HEK293T (cell line): ENCODE measurements around the gene CBX5.

Source experiments
- CTCF ChIA-PET: fragments of 350-600 bp; formaldehyde crosslinking; extraction: SDS; loops from one replicate; lab custom pipeline; 2021; ENCODE audit warnings: antibody characterized with exemption, inconsistent platforms; lab: Yijun Ruan, JAX
- POLR2A ChIA-PET: fragments of 350-600 bp; formaldehyde crosslinking; extraction: SDS; loops from one replicate; lab custom pipeline; 2020; ENCODE audit warnings: antibody characterized with exemption, inconsistent platforms; lab: Yijun Ruan, JAX
- DNase-seq: peaks from one replicate; pipeline ENCODE4 v3.0.0; 2012; ENCODE audit warnings: mixed read lengths; ENCODE audit errors: extremely low spot score
- ARNT ChIP-seq: fragments of 450-650 bp; IDR thresholded peaks from 2 replicates; pipeline ENCODE4 v1.6.1; 2017; ENCODE audit warnings: mild to moderate bottlenecking
- BHLHE40 ChIP-seq: fragments of 450-650 bp; IDR thresholded peaks from 2 replicates; pipeline ENCODE4 v1.6.1; 2016; ENCODE audit warnings: mild to moderate bottlenecking, moderate library complexity, borderline replicate concordance
- CTBP1 ChIP-seq: fragments of 450-650 bp; IDR thresholded peaks from 2 replicates; pipeline ENCODE4 v1.6.1; 2016; ENCODE audit warnings: borderline replicate concordance
- ELF4 ChIP-seq: fragments of 450-650 bp; IDR thresholded peaks from 2 replicates; pipeline ENCODE4 v1.6.1; 2017; ENCODE audit warnings: antibody characterized with exemption
- FOXA1 ChIP-seq: fragments of 450-650 bp; IDR thresholded peaks from 2 replicates; pipeline ENCODE4 v1.6.1; 2016; ENCODE audit warnings: mild to moderate bottlenecking
- FOXK2 ChIP-seq: fragments of 450-650 bp; IDR thresholded peaks from 2 replicates; pipeline ENCODE4 v1.6.1; 2016; ENCODE audit warnings: mild to moderate bottlenecking
- FOXM1 ChIP-seq: fragments of 450-650 bp; IDR thresholded peaks from 2 replicates; pipeline ENCODE4 v1.6.1; 2017; ENCODE audit warnings: mild to moderate bottlenecking, borderline replicate concordance
- HDGF ChIP-seq: fragments of 450-650 bp; IDR thresholded peaks from 2 replicates; pipeline ENCODE4 v1.6.1; 2017; ENCODE audit warnings: antibody characterized with exemption, borderline replicate concordance
- L3MBTL2 ChIP-seq: fragments of 450-650 bp; conservative IDR thresholded peaks from 2 replicates; pipeline ENCODE4 v1.6.1; 2016; ENCODE audit warnings: mild to moderate bottlenecking
- LEF1 ChIP-seq: fragments of 450-650 bp; IDR thresholded peaks from 2 replicates; pipeline ENCODE4 v1.6.1; 2017; ENCODE audit warnings: mild to moderate bottlenecking, borderline replicate concordance
- NFRKB ChIP-seq: fragments of 450-650 bp; IDR thresholded peaks from 2 replicates; pipeline ENCODE4 v1.6.1; 2016; ENCODE audit warnings: mild to moderate bottlenecking, moderate library complexity
- PKNOX1 ChIP-seq: fragments of 450-650 bp; IDR thresholded peaks from 2 replicates; pipeline ENCODE4 v1.6.1; 2016
- SP1 ChIP-seq: fragments of 450-650 bp; IDR thresholded peaks from 2 replicates; pipeline ENCODE4 v1.6.1; 2017
- SUZ12 ChIP-seq: fragments of 450-650 bp; IDR thresholded peaks from 2 replicates; pipeline ENCODE4 v1.6.1; 2016; ENCODE audit warnings: mild to moderate bottlenecking
- TARDBP ChIP-seq: fragments of 450-650 bp; IDR thresholded peaks from 2 replicates; pipeline ENCODE4 v1.6.1; 2016
- ZNF384 ChIP-seq: fragments of 450-650 bp; IDR thresholded peaks from 2 replicates; pipeline ENCODE4 v1.6.1; 2016

The CBX5 gene

GRCh38 chr12:54294953-54295566, 15.1 kb upstream of the CBX5 start:
- no peak for TF ChIP-seq PKNOX1
- no peak for TF ChIP-seq HDGF
- no peak for TF ChIP-seq SP1
- no peak for TF ChIP-seq FOXM1
- TF ChIP-seq ELF4 = no peak
- no peak for TF ChIP-seq SUZ12
- no peak for TF ChIP-seq ZNF384
- no peak for TF ChIP-seq L3MBTL2
- no peak for TF ChIP-seq BHLHE40
- TF ChIP-seq NFRKB = no peak
- TF ChIP-seq FOXA1 = no peak
- no peak for TF ChIP-seq FOXK2
- TF ChIP-seq ARNT = no peak
- TF ChIP-seq CTBP1 = no peak
- TF ChIP-seq LEF1 = no peak
- ChIA-PET POLR2A (interaction anchor here (1.2 to 1.3 kb wide), 2 partner anchors 15 to 29 kb away, joined by 5 to 6 read pairs; partner anchors contain the start of genes CBX5, COPZ1 and HNRNPA1), CTCF (interaction anchor here (0.6 to 5.1 kb wide), 4 partner anchors 8 to 41 kb away, joined by 3 to 21 read pairs (median 4); partner anchors contain the start of gene COPZ1)
- DNase-seq = no peak

DNA sequence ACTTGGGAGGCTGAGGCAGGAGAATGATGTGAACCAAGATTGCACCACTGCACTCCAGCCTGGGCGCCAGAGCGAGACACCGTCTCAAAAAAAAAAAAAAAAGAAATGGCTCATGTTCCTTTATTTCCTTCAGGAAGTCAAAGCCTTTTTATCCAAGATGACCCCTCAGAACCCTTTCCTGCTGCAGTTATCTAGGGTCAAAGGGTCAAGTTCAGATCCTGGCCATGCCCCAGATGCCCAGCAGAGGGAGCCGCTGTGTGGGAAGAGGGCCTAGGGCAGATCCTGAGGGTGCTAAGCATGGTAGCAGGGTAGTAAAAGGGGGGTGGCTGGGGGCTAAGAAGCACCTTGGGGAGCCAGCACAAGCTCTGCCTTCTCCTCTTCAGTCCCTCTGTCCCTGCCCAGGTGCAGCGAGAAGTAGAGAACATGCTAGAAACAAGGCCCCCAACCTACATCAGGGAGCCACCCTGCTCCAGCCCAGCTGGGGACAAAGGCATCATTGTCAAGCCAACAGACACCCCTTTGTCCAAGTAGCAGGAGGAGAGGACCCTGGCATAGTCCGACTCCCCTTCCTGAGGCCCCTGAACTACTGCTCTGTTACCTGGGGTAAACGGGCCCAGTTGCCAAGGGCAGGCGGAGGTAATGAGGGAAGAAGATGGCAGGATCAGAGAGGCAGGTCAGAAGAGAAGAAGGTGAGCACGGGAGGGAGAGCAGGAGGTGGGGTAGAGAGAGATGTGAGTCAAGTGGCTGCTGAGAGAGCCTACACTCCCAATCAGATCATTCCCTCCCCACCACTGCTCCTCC, 14.4 kb upstream of the CBX5 start:
- no peak for TF ChIP-seq ZNF384
- no peak for TF ChIP-seq FOXA1
- no peak for TF ChIP-seq HDGF
- no peak for TF ChIP-seq FOXM1
- no peak for TF ChIP-seq PKNOX1
- no peak for TF ChIP-seq TARDBP
- TF ChIP-seq SUZ12 = no peak
- no peak for TF ChIP-seq ELF4
- no peak for TF ChIP-seq ARNT
- ChIA-PET POLR2A (interaction anchor here (1.2 to 6.5 kb wide), 3 partner anchors 14 to 30 kb away, joined by 5 to 79 read pairs (median 12); partner anchors contain the start of genes CBX5, COPZ1 and HNRNPA1), CTCF (interaction anchor here (0.6 to 5.1 kb wide), 11 partner anchors 8 to 146 kb away, joined by 3 to 21 read pairs (median 3); partner anchors contain the start of gene COPZ1)
- DNase-seq = peak; percentile 66

DNA sequence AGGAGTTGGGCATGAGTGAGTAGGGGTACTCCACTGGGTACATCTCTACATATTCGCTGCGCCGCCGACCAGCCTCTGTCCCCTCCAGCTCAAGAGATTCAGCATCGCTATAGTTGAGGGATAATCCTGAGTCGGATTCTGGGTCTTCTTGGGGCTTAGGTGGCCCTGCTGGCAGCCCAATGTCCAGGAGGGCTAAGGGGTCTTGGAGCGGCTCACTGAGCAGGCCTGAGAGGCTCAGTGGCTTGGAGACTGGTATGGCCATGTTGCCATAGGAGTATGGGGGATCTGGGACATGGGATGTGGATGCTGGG, 13.0 kb upstream of the CBX5 start:
- TF ChIP-seq FOXA1 (no peak), FOXK2 (no peak), PKNOX1 (no peak), NFRKB (no peak), TARDBP (no peak), CTBP1 (no peak), SUZ12 (no peak), LEF1 (no peak), BHLHE40 (no peak), FOXM1 (no peak), HDGF (no peak), ZNF384 (no peak), L3MBTL2 (no peak), SP1 (no peak), ELF4 (no peak), ARNT (no peak)
- POLR2A ChIA-PET = interaction anchor here (2.1 to 6.5 kb wide), 3 partner anchors 9 to 32 kb away, joined by 6 to 79 read pairs (median 12); partner anchors contain the start of genes CBX5, COPZ1 and HNRNPA1
- CTCF ChIA-PET = interaction anchor here (0.7 to 5.1 kb wide), 6 partner anchors 13 to 86 kb away, joined by 3 to 21 read pairs (median 5); partner anchors contain the start of gene COPZ1
- DNase-seq = no peak

DNA sequence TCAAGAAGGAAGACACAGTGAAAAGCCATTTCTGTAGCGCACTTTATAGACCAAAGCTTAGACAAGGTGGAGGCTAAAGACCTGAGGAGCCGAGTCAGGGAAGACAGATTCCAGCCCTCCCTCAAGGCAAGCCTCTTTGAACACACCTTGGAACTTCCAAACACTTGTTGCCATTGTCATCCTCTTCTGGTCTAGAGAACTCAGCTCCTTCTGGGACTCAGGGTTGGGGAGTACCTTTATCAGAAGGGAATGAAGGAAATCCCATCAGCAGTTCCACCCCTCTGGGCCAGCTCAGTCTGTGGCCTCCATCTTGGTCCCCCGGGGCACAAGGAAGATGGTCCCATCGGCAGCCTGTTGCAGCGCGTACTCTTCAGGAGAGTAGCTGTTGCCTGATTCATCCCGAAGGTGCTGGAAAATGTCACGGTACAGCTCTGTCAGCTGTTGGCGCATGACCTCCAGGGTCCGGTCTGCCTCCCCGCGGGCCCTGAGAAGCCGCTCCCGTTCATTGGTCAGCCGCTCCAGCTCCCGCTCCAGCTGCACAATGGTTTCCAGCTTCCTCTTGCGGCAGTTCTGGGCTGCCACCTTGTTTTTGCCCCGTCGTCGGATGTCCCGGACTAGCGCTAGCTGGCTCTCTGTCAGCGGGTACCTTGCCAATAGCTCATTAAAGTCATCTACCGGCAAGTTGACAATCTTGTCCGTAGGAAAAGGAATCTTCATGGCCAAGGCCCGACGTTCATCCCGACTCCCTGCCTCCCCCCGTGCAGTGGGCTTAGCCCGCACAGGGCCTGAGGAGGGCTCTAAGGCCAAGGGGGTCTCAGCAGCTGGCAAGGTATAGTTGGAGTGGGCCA, 12.4 kb upstream of the CBX5 start:
- ChIA-PET CTCF (interaction anchor here (0.7 to 5.1 kb wide), 7 partner anchors 13 to 87 kb away, joined by 3 to 21 read pairs (median 5); partner anchors contain the start of gene COPZ1), POLR2A (interaction anchor here (0.7 to 6.5 kb wide), 4 partner anchors 8 to 39 kb away, joined by 3 to 79 read pairs (median 9); partner anchors contain the start of genes CBX5, COPZ1 and HNRNPA1)
- DNase-seq = no peak
- TF ChIP-seq ZNF384 (no peak), SUZ12 (no peak), L3MBTL2 (no peak), FOXA1 (no peak), PKNOX1 (no peak), BHLHE40 (no peak), NFRKB (no peak), ELF4 (no peak), SP1 (no peak), HDGF (no peak)
